Thyroid gland (tissue), 4 donors: ENCODE data around the gene GRK1. TPM values are rescaled to one million over a fixed set of nuclear protein-coding genes. Genes with fewer than 3 reads are reported as not detected.
"Not testable (repeated sequence)": the region's sequence is repeated elsewhere in the genome, so short reads cannot be mapped to it uniquely, and the experiment has no call there.

Experiments used
- DNase-seq, 2 donors: peaks; one replicate each; pipeline ENCODE4 v3.0.0-alpha.2; 2019
- H3K27ac ChIP-seq, 3 donors: fragments of 200-600 bp; sonication (generic); 1 replicate in 2 of 3; 2 replicates in 1 of 3; pipeline ENCODE4 v1.5.1; 2016 to 2019; ENCODE audit warnings: mild to moderate bottlenecking in 1 of 3, moderate library complexity in 1 of 3
- H3K27me3 ChIP-seq: fragments of 200-600 bp; sonication (generic); one replicate; pipeline ENCODE4 v1.5.1; 2019
- H3K36me3 ChIP-seq, 2 donors: fragments of 200-600 bp; sonication (generic); one replicate each; pipeline ENCODE4 v1.5.1; 2016 to 2019
- H3K4me1 ChIP-seq, 2 donors: fragments of 200-600 bp; sonication (generic); one replicate each; pipeline ENCODE4 v1.5.1; 2017 to 2019
- H3K4me3 ChIP-seq, 3 donors: fragments of 200-600 bp; sonication (generic); replicated peaks in 1 of 3; 1 replicate in 2 of 3; 2 replicates in 1 of 3; pipeline ENCODE4 v1.5.1; 2016; ENCODE audit warnings: mild to moderate bottlenecking in 1 of 3
- H3K9me3 ChIP-seq: fragments of 200-600 bp; sonication (generic); one replicate; pipeline ENCODE4 v1.5.1; 2017
- CTCF ChIP-seq, 6 experiments: fragments of 200-600 bp in 3 of 6; fragments of 450-650 bp in 3 of 6; sonication (generic) in 3 of 6; IDR thresholded peaks; one replicate each; pipeline ENCODE4 v1.5.1; 2016 to 2019; ENCODE audit warnings: antibody characterized with exemption in 6 of 6, mild to moderate bottlenecking in 2 of 6, inconsistent platforms in 1 of 6, moderate library complexity in 1 of 6
- POLR2A ChIP-seq, 2 donors: fragments of 450-650 bp; IDR thresholded peaks; one replicate each; pipeline ENCODE4 v1.6.1; 2017; ENCODE audit warnings: antibody characterized with exemption in 2 of 2, mild to moderate bottlenecking in 2 of 2, moderate library complexity in 1 of 2
- WGBS, 2 donors: methylation state at CpG; one replicate each; pipeline ENCODE4 v1.1.5; 2017; 5-methylcytosine and 5-hydroxymethylcytosine counted together
- intact Hi-C: fragments of 100-400 bp; cut with DNase I; formaldehyde crosslinking; loops from one replicate; pipeline ENCODE4 v1.15.1; 2023
- total RNA-seq, 4 donors: library from RNA; depleted of rRNA; stranded (reverse); fragments of >200 nt; gene quantifications; one replicate each; pipeline ENCODE4 v1.2.3, GENCODE V29; 2016

GRK1 gene
- total RNA-seq, 4 donors from 2014 or later = 2.0 to 17.9 (median 2.7) TPM

- H3K4me3 ChIP-seq = no peak overlapping the region
- DNase-seq = no peak
- TF ChIP-seq POLR2A (IDR thresholded peaks at IDR 0.05) (no peak), CTCF (IDR thresholded peaks at IDR 0.05) (no peak)
- H3K27me3 ChIP-seq = no peaks in the 10 kb centered on the region
- no peaks in the 10 kb centered on the region for H3K9me3 ChIP-seq
- intact Hi-C loops = no loop called here
- no peaks in the 10 kb centered on the region for H3K4me1 ChIP-seq
- no peak overlapping the region for H3K27ac ChIP-seq
- WGBS, 2 donors = 85 to 91% methylated on average over 5 to 13 of the region's 13 CpGs
- H3K36me3 ChIP-seq = no peaks in the 10 kb centered on the region
Observed at GRCh38 chr13:113749507-113749906, 82.5 kb downstream of the GRK1 start.

DNA sequence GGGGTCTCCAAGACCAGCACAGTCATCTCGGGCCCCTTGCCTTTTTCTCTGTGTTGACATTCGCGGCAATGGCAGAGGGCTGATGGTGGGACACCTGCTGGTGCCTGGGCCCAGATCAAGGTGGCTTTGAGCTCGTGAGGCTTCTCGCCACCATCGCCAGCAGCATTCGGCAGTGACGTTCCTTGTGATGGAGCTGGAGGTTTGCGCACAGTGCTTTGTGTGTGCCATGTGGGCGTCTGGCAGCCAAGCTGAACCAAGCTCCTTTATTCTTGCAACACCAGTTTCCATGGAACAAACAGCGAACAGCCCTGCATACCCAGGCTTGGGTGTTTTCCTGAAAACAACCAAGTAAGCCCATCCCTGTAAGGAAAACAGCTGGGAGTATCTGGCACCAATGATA lies 82.9 kb downstream of the GRK1 start:
- H3K27ac ChIP-seq = no peak overlapping the region
- H3K9me3 ChIP-seq = no peaks in the 10 kb centered on the region
- intact Hi-C loops = no loop called here
- TF ChIP-seq CTCF (IDR thresholded peaks at IDR 0.05) (no peak), POLR2A (IDR thresholded peaks at IDR 0.05) (no peak)
- 94 to 95% methylated on average over 5 to 10 of the region's 11 CpGs for WGBS, 2 donors
- no peaks in the 10 kb centered on the region for H3K36me3 ChIP-seq
- DNase-seq = no peak
- no peaks in the 10 kb centered on the region for H3K27me3 ChIP-seq
- no peak overlapping the region for H3K4me3 ChIP-seq
- H3K4me1 ChIP-seq = no peaks in the 10 kb centered on the region

DNA sequence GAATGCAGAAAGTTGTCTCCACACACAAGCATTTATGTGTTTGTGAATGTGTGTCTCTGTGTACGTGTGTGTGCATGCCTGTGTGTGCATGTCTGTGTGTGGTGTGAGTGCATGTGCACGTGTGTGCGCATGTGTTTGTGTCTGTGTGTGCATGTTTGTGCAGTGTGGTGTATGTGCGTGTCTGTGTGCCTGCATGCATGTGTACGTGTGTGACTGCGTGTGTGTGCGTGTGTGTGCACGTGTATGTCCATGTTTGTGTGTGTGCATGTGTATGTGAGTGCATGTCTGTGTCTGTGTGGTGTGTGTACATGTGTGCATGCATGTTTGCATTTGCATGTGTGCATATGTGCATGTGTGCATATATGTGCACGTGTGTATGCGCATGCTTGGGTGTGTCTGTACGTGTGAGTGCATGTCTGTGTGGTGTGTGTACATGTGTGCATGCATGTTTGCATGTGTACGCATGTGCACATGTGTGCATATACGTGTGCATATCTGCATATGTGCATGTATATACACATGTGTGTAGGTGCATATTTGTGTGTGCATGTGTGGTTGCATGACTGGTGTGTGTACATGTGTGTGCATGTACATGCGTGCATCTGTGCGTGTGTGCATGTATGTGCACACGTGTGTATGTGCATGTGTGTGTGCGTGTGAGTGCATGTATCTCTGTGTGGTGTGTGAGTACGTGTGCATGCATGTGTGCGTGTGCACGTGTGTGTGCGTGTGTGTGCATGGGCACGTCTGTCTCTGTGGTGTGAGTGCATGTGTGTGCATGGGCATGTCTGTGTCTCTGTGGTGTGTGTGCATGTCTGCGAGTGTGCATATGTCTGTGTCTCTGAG lies 83.8 kb downstream of the GRK1 start:
- intact Hi-C loops = no loop called here
- Histone ChIP-seq H3K4me1 (no peaks in the 10 kb centered on the region), H3K9me3 (no peaks in the 10 kb centered on the region), H3K27ac (no peak overlapping the region), H3K36me3 (no peaks in the 10 kb centered on the region), H3K27me3 (no peaks in the 10 kb centered on the region), H3K4me3 (no peak overlapping the region)
- TF ChIP-seq CTCF (IDR thresholded peaks at IDR 0.05) (no peak), POLR2A (IDR thresholded peaks at IDR 0.05) (no peak)
- DNase-seq = no peak
- 90 to 92% methylated on average over 20 to 23 of the region's 23 CpGs for WGBS, 2 donors

DNA sequence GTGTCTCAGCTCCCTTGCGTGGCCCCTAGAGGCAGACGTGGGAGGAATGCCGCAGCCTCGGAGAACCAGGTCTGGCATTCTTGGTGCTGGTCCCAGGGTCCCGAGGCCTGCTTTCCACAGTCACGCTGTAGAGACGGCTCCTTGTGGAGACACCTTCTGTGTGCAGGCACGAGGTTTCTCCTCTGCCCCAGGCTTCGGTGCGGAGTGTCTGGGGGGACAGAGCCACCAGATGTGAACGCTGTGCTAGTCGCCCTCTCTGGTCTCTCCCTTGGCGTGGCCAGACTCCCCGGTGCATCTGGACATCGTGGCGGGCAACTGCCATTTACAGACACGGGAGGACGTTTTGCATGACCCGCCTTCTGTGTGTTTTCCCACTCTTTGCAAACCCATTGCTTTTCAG lies 84.5 kb downstream of the GRK1 start:
- H3K27ac ChIP-seq = no peak overlapping the region
- H3K9me3 ChIP-seq = no peaks in the 10 kb centered on the region
- intact Hi-C loops = no loop called here
- TF ChIP-seq POLR2A (IDR thresholded peaks at IDR 0.05) = no peak
- no peak for TF ChIP-seq CTCF (IDR thresholded peaks at IDR 0.05)
- no peaks in the 10 kb centered on the region for H3K36me3 ChIP-seq
- WGBS, 2 donors = 94 to 100% methylated on average over 6 to 19 of the region's 19 CpGs
- H3K4me1 ChIP-seq = no peaks in the 10 kb centered on the region
- H3K4me3 ChIP-seq = no peak overlapping the region
- no peaks in the 10 kb centered on the region for H3K27me3 ChIP-seq
- no peak for DNase-seq

GRCh38 chr13:113752211-113752986 lies 85.4 kb downstream of the GRK1 start:
- DNase-seq, H3K4me1 ChIP-seq, intact Hi-C loops, H3K9me3 ChIP-seq, H3K36me3 ChIP-seq, H3K4me3 ChIP-seq, H3K27me3 ChIP-seq, H3K27ac ChIP-seq: not testable (repeated sequence)
- WGBS, 2 donors = 90 to 94% methylated on average over 40 to 64 of the region's 78 CpGs
